ENCODE measurements around the gene ABLIM2.

Gene ABLIM2

DNA sequence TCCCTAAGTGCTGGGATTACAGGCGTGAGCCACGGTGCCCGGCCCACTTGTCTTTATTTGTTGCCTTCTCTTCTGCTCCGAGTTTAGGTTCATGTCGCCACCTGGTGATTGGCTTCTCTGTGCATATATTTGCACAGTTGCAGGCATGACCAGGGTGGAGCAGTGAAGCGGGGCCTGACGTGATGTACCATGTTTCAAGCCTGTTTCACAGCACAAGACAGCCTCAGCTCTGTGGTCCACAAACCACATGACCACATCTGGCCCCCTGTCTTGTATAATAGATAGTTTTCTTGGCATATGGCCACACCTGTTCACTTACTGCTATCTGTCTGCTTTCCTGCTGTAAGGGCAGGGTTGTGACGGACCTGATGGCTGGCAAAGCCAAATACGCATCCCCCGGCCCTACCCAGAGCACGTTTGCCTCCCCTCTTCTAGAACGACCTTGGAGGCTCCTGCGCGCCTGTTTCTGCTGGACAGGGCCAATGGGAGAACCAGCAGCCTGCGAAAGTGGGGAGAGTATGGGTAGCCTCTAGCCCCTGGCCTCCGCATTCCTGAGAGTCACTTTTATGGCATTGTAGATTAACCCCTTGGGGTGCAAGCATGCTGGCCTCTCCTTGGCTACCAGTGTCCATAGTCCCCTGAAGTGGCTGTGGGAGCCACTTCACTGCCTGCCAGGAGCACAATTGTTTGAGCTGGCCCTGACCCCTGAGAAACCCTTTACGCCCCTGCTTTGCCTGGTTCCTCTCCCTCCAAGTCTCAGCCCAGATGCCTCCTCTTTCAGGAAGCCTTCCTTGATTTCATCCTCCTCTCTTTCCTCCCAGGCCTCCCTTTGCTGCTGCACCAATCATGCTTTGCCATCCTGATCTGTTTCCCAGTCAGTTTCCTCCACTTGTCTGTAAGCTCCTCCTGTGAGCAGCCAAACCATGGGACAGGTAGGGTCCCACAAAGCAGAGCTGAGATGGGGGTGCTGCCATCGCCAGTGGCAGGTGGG is 34.4 kb upstream of the ABLIM2 start:
- DNase-seq (ENCODE audit: low read depth), result peak; percentile 46

DNA sequence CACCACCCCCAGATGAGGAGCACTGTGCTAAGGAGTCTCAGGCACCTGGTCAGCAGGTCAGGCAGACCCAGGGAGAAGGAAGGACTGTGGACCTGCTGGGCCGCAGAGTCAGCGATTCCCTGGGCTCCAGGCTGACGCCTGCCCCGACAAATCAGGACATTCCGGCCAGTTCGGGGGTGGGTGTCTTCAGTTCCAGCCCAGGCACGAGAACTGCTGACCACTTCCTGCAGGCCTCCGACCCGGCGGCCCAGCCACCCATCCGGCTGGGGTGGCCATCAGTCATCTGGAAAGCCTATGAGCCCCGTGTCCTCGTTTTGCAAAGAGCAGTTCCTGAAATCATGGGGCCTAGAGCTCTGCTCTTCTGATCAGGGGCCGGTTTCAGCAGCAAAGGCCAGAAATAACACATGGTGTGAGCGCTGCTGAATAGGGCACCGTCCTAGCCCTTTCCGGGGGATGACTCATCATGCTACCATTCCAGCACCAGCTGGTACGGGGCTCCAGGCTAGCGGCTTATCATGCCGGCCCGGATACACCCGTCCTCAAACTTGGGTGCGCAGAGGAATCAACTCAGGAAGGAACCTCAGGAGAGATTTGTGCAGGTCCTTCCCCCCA is 32.6 kb upstream of the ABLIM2 start:
- no peak for DNase-seq (ENCODE audit: low read depth)

DNA sequence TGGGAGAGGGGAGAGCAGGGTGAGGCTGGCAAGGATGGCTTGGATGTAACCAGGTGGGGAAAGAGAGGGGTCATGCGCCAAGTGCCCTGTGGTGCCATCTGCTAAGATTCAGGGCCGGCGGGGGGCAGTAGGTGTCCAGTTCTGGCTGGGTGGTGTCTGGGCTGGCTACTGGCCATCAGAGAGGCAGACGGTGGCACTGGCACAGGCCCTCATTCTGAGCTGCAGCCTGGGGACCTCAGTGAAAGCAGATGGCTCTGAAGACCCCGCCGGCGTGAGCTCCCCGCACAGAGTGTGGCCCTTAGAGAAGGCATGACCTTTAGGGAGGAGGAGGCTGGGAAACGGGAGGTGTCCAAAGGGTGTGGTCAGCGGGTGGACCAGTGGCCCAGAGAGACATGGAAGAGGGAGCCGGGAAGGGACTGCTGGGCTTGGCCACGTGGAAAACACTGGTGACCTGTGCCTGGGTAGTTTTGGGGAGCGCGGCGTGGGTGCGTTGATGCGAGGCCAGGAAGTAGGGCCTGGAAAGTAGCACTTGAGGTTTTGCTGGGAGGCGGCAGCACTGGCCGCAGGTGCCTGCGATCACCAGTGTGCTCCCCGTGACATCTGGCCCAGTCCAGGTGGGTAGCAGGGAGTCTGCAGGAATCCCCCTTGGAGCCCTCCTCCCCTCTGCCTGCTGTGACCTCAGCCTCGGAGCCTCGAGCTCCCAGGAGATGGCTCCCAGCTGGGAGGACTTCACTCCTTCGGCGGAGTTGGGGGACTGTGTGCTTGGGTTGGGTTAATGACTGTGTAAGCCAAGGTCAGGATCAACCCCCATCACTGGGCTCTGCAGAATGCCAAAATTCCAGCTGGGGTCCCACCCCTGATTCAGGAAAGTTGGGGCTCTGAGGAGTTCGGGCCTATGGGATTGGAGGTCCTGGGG is 31.2 kb upstream of the ABLIM2 start:
- DNase-seq (ENCODE audit: low read depth), result no peak

DNA sequence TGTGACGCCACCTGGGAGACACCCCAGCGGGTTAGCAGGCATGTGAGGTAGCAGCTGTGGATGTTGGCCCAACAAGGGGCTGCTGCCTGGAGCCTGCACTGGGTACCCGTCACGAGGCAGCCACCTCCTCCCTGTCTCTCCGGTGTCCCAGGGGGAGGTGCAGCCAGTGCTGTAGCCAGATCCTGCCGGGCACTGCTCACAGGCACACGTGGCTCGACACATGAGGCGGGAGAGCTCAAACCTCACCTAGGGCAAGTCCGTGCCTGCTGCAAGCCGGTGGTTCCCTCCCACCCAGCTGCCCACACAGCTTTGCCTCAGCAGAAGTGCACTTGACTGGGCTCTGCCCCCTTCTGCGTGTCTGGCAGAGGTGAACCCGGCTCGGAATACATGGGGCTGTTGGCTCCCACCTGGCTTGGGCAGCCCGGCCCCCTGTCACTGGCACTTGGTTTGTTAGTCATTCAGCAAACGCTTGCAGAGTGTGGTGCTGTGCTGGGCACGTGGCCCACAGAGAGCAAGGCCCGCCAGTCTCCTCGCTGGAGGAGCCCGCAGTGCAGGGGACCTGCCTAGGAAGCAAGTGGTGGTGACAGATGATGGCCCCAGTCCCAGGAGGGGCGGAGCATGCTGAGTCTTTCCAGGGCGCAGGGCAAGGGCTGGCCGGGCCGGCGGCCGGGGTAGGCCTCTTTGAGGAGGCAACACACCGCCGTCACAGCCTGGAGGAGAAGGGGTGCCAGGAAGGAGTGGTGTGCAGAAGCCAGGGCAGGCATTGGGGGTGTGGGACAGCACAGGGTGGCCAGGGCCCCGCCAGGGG is 30.3 kb upstream of the ABLIM2 start:
- DNase-seq (ENCODE audit: low read depth), result no peak

DNA sequence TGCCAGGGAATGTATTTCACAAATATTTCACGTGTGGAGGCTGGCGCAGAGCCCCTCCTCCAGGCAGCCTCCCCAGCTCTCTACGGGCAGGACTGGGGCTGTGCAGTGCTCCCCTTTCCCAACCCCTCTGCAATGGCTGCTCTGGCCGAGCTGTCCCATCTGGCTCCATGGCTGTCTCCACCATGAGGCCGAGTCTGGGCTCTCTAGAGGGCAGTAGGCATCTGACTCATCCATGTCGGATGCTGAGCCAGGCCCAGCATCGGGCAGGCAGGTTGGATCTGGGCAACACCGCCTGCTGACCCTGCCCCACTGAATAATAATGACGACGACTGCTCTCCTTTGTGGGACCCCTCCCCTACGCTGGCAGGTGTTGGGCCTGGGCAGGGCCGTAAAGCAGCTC is 29.5 kb upstream of the ABLIM2 start:
- no peak for DNase-seq (ENCODE audit: low read depth)

DNA sequence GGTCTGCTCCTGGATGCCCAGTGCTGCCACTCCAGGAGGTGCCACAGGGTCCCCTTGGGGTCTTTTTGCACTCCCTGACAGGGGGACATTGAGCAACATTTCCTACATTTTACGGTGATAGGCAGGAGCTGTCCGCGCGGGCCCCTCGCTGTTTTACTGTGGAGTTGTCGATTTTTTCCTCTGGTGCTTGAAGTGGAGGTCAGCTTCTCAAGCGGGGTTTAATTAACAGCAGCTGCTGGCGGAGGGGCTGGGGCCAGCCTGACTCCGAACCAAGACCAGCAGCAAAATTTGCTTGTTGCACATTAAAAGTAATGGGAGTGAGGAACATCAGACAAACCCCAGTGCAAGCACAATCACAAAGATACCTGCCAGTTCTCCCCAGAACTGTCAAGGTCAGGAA is 27.3 kb upstream of the ABLIM2 start:
- DNase-seq (ENCODE audit: low read depth), result peak; percentile 25

DNA sequence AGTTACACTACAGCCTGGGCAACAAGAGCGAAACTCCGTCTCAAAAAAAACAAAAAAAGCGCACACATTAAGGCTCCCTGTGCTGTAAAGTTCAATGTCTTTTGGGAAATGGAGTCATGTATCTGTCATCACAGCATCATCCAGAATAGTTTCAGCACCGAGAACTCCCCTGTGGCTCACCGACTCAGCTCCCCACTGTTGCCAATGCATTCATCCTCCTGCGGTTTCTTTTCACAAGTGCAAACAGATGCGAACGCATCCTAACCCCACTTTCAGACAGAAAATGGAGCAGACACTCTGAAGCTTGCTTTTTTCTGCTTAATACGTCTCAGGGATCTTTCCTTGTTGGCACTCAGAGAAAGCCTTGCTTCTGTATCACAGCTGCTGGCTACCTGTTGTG is 26.7 kb upstream of the ABLIM2 start:
- DNase-seq (ENCODE audit: low read depth), result peak; percentile 93

DNA sequence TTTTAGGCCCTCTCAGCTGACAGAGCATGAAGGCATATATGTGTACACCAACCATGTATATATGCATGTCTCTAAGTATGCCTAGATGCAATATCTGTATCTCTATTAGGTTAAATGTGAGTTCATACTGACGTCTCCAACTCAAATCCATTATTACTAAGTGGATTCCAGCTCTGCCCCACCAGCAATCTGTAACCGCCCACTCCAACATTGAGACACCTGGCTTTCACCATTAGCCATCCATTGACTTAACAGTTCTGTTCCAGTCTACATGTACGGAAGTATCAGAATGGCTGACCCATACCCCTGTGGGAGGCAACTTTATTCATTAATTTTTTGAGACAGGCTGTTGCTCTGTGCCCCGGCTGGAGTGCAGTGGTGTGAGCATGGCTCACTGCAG is 25.4 kb upstream of the ABLIM2 start:
- DNase-seq (ENCODE audit: low read depth), result no peak

DNA sequence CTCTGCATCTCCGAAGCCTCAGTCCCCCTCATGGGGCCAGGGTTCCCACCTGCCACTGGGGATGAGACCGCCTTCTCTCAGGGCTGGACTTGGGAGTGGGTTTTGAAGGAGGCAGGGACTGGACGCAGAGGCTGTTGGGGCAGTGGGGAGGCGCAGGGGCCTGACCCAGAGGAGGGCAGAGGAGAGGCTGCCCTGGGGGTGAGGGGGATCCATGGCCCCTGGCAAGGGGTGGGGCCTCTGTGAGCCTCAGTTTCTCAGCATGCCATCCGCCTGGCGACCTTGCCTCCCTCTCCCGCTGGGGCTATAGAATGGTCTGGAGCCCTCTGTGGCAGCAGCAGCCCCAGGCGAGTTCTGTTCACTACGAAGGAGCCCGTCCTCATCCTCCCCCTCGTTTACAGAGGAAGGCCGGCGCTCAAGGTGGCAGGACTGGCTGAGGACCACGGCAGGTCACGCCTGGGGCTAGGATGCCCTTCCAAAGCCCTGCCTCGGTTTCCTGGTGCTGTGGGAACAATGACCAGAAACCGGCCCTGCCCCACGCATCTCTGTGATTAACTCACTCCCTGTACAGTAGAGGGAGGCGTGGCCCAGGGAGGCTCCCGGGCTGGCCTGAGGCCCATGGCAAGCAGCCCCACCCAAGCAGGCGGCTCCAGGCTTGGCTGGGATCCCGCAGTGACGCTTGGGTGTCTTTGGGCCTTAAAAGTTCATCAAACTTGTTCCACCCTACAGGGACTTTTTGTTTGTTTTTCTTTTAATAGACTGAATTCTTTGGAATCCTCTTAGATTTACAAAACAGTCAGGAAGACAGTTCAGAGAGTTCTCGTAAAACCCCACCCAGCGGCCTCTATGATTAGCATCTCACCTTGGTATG is 24.5 kb upstream of the ABLIM2 start:
- DNase-seq (ENCODE audit: low read depth), result peak; percentile 91

DNA sequence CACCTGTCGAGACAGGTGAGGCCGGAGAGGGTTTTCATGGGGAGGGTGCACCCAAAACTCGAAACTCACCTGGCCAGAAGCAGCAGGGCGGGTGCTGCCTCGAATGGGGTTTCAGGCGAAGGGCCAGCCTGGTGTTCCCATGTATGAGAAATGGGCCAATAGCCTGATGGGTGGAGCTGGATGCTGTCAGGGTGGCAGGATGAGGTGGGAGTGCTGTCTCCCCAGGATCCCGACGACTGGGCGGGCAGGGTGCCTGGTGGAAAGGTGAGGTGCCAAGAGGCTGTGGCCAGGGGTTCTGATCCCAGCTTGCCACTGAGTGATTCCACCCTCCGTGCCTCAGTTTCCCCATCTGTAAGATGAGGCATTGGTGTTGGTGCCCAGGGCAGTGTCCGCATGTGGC is 23.7 kb upstream of the ABLIM2 start:
- no peak for DNase-seq (ENCODE audit: low read depth)

DNA sequence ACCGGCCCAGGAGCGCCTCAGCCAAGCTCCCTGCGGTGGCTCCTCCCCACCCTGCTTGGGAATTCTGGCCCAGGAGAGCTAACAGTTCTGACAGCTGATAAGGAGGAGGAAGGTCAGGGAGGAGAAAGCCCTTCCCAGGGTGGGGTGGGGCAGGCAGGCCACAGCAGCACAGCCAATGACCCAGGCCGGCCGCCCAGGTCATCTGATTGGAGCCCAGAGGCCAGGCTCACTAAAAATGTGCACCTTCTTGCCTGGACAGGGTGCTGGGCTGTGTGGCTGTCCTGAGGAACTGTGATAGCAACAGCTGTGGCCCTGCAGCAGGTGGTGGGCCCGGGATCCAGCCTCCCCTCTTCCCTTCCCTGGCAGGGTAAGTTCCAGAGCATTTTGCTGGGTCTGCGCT is 23.2 kb upstream of the ABLIM2 start:
- no peak for DNase-seq (ENCODE audit: low read depth)

DNA sequence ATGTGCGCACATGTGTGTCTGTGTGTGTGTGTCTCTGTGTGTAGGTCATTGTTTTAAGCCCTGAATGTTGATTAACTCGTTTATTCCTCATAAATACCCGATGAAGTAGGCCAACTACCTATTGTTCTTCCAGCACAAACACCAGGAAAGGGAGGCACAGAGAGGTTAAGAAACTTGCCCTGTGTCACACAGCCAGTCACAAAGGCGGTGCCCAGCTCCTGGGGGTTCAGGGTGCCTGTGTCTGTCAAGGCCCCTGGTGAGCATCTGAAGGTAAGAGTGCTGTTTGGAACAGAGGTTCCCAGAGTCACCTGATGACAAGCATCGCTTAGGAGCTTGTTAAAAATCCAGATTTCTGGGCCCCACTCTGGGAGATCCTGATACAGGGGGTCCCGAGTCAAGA is 22.5 kb upstream of the ABLIM2 start:
- no peak for DNase-seq (ENCODE audit: low read depth)

DNA sequence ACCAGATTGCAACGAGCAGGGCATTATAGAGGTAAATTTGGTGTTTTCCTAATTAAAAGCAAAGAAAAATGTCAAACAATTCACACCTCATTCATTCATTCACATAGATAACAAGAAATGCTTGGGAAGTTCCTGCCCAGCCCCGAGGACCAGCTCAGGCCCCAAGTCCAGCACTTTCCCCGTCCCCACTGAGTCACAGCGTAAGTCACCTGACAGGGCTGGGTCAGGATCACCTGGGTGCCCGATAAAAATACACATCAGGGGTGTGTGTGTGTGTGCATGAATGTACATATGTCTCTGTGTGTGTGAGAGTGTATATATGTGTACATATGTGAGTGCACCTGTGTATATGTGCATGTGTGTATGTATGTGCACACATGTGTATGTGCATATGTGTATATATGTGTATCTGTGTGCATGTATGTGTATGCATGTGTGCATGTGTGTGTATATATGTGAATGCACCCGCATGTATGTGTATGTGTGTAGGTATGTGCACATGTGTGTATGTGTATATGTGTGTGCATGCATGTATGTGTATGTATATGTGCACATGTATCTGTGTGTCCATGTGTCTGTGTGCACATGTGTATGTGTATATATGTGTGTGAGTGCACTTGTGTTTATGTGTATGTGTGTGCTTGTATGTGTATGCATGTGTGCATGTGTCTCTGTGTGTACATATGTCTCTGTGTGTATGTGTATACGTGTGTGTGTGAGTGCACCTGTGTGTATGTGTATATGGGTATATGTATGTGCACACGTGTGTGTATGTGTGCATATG is 21.9 kb upstream of the ABLIM2 start:
- DNase-seq (ENCODE audit: low read depth), result no peak

DNA sequence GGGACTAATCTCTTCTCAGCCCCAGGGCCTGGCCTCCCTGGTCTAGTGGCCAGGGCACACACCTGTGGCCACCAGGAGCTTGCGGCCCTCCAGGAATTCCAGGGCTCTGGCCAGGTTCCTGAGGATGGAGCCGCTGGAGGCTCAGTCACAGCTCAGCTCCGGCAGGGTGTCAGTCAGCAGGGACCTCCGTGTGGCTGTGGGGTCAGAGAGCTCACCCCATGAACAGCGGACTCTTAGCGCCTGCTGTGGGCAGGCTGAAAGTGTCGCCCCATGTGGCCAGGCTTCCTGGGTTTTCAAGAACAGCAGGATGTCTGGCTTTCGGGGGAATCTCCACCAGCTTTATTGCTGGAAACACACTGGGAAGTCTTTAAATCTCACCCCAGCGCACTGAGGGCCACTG is 21.2 kb upstream of the ABLIM2 start:
- no peak for DNase-seq (ENCODE audit: low read depth)

DNA sequence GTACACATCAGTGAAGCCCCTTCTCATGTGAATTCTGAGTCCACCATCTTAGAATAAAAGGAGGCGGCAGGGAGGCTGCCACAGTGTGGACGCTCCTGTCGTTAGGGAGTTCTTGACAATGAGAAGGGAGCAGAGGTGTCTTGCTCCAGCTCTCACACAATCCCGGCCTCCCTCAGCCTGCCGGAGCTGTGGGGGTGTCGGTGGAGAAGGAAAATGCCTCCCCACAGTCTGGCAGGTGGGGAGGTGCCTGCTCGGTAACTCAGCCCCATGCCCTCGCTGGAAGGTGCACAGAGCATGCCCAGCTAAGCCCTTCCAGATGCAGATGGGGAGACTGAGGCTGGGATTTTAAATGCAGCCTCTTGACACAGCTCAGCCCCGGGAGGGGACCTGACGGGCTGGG is 20.5 kb upstream of the ABLIM2 start:
- DNase-seq (ENCODE audit: low read depth), result no peak

DNA sequence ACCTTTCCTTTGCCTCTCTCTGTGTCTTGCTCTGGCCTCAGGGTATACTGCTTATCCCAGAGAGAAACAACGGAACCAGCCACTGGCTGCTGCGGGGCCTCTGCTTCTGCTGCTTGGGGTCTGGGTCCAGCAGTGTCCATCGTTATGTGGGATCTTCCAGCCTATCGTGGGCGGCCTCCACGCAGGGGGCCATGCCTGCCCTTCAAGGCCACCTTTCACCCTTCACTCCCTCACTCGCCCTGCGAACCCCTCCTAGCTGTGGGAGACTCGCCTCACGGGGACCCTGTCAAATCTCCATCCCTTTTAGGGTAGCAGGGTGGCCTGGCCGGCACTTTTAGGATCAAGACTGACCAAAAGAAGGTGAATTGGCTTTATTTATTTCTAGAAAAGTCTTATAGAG is 19.3 kb upstream of the ABLIM2 start:
- DNase-seq (ENCODE audit: low read depth), result no peak

DNA sequence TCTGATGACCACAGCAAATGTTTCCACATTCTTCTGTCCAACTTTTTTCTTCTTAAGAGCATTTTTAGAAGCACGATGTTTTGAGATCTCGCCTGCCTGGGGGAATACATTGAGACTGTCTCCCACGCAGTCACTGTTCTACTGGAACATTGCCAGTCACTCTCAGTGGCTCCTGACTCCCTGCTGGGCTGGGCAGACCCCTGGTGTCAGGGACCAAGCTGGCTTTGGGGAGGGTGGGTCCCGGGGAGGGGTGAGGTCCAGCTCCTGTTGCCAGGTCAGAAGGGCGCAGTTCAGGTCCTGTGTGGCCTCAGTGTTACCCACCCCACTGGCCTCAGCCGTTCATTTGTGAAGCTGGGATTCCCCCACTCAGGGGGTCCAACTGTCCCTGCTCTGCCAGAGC is 18.9 kb upstream of the ABLIM2 start:
- no peak for DNase-seq (ENCODE audit: low read depth)

DNA sequence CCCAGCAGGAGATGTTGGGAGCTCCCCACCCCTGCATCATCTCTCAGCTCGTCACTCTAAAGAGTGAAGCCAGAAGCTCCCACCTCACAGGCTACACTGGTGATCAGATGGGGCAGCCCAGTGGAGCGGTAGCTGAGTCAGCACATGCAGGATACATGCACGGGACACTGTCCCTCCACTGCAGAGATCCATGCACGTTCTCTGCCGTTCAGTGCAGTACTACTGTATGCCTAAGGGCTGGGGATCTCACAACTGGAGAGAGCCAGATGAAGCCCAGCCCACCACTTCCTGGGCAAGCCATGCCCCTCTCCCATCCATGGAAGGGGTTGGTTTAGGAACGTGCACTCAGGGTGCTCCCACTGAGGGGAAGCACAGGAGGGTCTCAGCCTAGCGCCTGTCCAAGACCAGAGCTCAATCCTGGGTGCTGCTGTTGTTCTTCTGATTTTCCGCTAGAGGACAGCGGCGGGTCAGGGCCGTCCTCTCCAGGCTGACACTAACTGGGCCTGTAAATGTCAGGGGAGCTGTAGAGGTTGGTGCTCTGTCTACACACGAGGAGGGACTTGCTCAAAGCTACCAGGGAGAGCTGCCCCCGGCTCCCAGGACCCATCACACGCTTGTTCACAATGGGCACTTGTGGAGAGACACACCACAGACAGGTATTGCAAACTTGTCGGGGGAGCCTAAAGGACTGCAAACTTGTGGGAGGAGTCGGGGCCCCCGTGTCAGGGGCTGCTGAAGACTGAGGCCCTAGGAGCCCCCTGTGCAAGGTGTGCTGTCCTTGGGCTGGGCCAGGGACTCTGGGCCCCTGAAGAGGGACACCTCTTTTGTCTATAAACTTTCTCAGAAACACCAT is 18.2 kb upstream of the ABLIM2 start:
- peak; percentile 52 for DNase-seq (ENCODE audit: low read depth)

DNA sequence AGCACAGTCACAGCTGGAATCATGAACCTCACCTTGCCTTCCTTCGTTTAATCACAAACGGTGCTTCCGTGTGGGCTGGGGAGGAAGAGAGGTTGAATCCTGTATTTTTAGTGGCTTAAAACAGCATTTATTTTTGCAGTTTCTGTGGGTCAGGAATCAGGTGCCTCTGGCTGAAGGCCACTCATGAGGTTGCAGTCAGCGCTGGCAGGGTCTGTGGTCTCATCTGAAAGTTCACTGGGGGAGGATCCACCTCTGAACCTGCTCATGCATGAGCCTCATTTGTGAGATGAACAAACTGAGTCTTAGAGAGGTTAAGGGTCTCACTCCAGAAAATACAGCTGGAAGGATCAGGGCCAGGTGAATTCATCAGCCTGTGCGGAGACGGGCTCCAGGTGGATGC is 17.1 kb upstream of the ABLIM2 start:
- no peak for DNase-seq (ENCODE audit: low read depth)

All from fibroblast of gingiva (primary cell).